ENCODE measurements around the gene LPP.

LPP gene

DNA sequence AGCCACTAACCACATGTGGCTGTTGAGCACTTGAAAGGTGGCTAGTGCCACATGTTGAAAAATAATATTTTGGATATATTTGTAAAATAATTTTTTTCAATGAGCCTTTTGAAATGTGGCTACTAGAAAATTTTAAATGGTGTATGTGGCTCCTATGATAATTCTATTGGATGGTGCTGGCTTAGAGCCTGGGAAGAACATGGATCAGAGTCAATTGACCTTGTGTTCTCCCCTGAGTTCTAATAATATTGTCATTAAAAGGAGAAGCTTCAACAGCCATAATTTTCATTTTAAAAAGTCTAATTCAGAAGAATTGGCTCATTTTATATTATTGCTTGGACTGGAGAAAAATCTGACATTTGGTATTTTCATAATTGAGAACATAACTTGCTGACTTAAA lies 167.3 kb downstream of the LPP start:
- no peaks in the 10 kb centered on the region for H3K27me3 ChIP-seq (ENCODE audit: insufficient read depth, poor library complexity, severe bottlenecking)
- DNase-seq (ENCODE audit: low read depth in 1 of 2, low spot score in 1 of 2): no peak
- TF ChIP-seq, protein P1, sequence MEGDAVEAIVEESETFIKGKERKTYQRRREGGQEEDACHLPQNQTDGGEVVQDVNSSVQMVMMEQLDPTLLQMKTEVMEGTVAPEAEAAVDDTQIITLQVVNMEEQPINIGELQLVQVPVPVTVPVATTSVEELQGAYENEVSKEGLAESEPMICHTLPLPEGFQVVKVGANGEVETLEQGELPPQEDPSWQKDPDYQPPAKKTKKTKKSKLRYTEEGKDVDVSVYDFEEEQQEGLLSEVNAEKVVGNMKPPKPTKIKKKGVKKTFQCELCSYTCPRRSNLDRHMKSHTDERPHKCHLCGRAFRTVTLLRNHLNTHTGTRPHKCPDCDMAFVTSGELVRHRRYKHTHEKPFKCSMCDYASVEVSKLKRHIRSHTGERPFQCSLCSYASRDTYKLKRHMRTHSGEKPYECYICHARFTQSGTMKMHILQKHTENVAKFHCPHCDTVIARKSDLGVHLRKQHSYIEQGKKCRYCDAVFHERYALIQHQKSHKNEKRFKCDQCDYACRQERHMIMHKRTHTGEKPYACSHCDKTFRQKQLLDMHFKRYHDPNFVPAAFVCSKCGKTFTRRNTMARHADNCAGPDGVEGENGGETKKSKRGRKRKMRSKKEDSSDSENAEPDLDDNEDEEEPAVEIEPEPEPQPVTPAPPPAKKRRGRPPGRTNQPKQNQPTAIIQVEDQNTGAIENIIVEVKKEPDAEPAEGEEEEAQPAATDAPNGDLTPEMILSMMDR (IDR thresholded peaks at IDR 0.05; ENCODE audit: insufficient read depth, low read length): no peak
- no peak for TF ChIP-seq POLR2AphosphoS5 (IDR thresholded peaks at IDR 0.05; ENCODE audit: low read depth)
- no peak for TF ChIP-seq SPI1 (IDR thresholded peaks at IDR 0.05; ENCODE audit: borderline replicate concordance, low read depth)
- TF ChIP-seq GABPA (IDR thresholded peaks at IDR 0.05; ENCODE audit: low read depth): no peak
- H3K4me3 ChIP-seq (replicated peaks; ENCODE audit: insufficient read depth, low read length): no peak overlapping the region
- no peak overlapping the region for H3K27ac ChIP-seq (replicated peaks)

DNA sequence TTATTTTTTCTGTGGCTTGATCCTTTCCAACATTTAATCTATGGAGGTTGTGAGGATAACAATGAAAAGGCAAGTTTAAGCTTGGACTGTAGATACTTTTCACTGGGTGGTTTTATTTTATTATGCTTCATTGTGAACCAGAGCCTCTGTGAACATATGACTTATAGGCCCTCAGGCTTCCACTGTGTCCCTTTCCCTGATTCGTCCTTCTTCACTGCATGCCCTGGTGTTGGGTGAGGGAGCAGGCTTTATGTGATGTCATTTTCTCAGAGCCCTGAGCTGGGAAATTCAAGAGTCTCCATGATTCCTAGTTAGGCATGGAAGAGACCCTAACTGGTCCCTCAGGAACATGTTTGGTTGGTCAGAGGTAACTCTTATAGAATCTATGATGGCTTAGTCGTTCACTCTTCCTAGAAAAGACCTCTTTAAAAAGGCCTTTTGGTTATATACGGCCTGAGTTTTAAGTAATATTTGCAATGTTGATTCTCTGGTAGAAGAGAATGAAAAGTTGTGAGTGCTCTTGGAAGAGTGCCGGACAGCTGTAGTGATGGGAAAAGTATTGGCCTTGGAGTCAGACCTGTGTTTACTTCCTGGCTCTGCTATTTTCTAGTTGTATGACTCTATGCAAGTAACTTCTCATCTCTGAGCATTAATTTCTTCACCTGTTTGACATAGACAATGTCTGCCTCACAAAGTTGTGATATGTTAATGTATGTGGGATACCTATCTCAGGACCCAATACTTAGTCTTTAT lies 168.4 kb downstream of the LPP start:
- no peak for DNase-seq (ENCODE audit: low read depth in 1 of 2, low spot score in 1 of 2)
- H3K27ac ChIP-seq (replicated peaks): no peak overlapping the region
- no peaks in the 10 kb centered on the region for H3K27me3 ChIP-seq (ENCODE audit: insufficient read depth, poor library complexity, severe bottlenecking)
- H3K4me3 ChIP-seq (replicated peaks; ENCODE audit: insufficient read depth, low read length): no peak overlapping the region
- TF ChIP-seq, protein P1 (IDR thresholded peaks at IDR 0.05; ENCODE audit: insufficient read depth, low read length): no peak
- TF ChIP-seq, protein P2, sequence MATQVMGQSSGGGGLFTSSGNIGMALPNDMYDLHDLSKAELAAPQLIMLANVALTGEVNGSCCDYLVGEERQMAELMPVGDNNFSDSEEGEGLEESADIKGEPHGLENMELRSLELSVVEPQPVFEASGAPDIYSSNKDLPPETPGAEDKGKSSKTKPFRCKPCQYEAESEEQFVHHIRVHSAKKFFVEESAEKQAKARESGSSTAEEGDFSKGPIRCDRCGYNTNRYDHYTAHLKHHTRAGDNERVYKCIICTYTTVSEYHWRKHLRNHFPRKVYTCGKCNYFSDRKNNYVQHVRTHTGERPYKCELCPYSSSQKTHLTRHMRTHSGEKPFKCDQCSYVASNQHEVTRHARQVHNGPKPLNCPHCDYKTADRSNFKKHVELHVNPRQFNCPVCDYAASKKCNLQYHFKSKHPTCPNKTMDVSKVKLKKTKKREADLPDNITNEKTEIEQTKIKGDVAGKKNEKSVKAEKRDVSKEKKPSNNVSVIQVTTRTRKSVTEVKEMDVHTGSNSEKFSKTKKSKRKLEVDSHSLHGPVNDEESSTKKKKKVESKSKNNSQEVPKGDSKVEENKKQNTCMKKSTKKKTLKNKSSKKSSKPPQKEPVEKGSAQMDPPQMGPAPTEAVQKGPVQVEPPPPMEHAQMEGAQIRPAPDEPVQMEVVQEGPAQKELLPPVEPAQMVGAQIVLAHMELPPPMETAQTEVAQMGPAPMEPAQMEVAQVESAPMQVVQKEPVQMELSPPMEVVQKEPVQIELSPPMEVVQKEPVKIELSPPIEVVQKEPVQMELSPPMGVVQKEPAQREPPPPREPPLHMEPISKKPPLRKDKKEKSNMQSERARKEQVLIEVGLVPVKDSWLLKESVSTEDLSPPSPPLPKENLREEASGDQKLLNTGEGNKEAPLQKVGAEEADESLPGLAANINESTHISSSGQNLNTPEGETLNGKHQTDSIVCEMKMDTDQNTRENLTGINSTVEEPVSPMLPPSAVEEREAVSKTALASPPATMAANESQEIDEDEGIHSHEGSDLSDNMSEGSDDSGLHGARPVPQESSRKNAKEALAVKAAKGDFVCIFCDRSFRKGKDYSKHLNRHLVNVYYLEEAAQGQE (IDR thresholded peaks at IDR 0.05; ENCODE audit: insufficient replicate concordance, low read depth): no peak
- TF ChIP-seq POLR2AphosphoS5 (IDR thresholded peaks at IDR 0.05; ENCODE audit: low read depth) (no peak), SPI1 (IDR thresholded peaks at IDR 0.05; ENCODE audit: borderline replicate concordance, low read depth) (no peak), GABPA (IDR thresholded peaks at IDR 0.05; ENCODE audit: low read depth) (no peak)

DNA sequence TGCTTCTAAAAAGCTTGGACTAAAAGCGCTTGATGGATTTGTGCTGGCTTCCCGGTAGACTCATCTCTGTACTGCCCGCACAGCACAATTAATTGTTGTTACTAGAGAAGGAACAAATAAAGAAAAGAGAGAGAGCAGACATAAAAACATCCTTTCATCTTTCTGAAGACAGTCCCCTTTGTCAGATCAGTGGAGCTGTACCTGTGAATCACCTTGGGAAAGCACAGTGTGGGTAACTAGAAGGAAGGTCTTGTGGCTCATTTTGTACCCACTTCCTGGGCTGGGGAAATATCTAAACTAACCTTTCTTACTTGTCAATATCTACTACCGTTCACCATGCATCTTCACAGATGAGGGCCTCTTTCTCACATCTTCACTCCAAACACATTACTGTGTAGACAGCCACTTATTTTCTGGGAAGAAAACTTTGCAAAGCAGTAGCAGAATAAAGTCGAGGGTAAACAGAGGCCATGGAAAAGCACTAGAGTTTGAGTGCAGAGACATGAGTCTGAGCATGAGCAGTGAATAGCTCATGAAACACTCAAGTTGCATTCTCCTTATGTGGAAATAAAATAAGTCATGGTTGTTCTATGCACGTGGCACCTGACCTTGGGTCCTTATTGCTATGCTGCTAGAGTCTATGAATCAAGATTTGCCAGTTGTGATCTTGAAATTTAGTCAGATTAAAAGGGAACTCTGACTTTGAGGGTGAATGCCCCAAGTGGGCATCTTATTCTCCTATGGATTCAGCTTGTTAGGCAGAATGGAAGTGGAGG lies 169.3 kb downstream of the LPP start:
- no peak overlapping the region for H3K27ac ChIP-seq (replicated peaks)
- no peaks in the 10 kb centered on the region for H3K27me3 ChIP-seq (ENCODE audit: insufficient read depth, poor library complexity, severe bottlenecking)
- H3K4me3 ChIP-seq (replicated peaks; ENCODE audit: insufficient read depth, low read length): no peak overlapping the region
- DNase-seq (ENCODE audit: low read depth in 1 of 2, low spot score in 1 of 2): no peak
- TF ChIP-seq, protein P1 (IDR thresholded peaks at IDR 0.05; ENCODE audit: insufficient read depth, low read length): no peak
- TF ChIP-seq, protein P2 (IDR thresholded peaks at IDR 0.05; ENCODE audit: insufficient replicate concordance, low read depth): no peak
- TF ChIP-seq SPI1 (IDR thresholded peaks at IDR 0.05; ENCODE audit: borderline replicate concordance, low read depth) (no peak), GABPA (IDR thresholded peaks at IDR 0.05; ENCODE audit: low read depth) (no peak), POLR2AphosphoS5 (IDR thresholded peaks at IDR 0.05; ENCODE audit: low read depth) (no peak)
